ENCODE results near the gene ATG9B.

Gene ATG9B, protein sequence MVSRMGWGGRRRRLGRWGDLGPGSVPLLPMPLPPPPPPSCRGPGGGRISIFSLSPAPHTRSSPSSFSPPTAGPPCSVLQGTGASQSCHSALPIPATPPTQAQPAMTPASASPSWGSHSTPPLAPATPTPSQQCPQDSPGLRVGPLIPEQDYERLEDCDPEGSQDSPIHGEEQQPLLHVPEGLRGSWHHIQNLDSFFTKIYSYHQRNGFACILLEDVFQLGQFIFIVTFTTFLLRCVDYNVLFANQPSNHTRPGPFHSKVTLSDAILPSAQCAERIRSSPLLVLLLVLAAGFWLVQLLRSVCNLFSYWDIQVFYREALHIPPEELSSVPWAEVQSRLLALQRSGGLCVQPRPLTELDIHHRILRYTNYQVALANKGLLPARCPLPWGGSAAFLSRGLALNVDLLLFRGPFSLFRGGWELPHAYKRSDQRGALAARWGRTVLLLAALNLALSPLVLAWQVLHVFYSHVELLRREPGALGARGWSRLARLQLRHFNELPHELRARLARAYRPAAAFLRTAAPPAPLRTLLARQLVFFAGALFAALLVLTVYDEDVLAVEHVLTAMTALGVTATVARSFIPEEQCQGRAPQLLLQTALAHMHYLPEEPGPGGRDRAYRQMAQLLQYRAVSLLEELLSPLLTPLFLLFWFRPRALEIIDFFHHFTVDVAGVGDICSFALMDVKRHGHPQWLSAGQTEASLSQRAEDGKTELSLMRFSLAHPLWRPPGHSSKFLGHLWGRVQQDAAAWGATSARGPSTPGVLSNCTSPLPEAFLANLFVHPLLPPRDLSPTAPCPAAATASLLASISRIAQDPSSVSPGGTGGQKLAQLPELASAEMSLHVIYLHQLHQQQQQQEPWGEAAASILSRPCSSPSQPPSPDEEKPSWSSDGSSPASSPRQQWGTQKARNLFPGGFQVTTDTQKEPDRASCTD

DNA sequence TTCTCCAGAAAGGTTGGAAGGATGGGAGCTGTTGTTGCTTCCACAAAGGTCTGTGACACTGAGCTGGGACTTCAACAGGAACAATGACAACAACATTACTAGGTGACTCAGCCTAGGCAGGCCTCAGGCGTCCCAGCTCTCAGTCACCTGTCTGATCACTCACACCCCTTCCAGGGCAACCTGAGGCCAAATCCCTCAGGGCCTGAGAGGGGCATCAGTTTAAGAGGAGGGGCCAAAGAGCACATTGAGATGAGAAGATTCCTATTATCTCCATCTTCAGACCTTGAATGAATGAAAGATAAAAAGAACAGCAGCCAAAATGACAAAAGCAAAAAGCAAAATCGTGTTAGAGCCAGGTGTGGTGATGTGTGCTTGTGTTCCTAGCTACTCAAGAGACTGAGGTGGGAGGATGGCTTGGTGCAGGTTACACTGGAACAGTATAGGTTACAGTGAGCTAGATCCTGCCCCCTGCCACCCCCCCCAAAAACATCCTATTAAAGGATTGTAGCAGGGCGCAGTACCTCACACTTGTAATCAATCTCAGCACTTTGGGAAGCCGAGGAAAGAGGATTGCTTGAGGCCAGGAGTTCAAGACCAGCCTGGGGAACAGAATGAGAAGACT is at the start of gene ATG9B:
Gene ATG9B (minus strand): TSS at position 60 of the 622 bp plus-strand sequence. CDS start 71 bp downstream, outside the sequence.
- H3K4me3 Mint-ChIP-seq = no peak within 1 kb of the TSS
- peaks cover 4% of the 10 kb centered on the region for H3K36me3 Mint-ChIP-seq
- DNase-seq = no peak
- no peaks in the 10 kb centered on the region for H3K9me3 Mint-ChIP-seq
- no peak within 1 kb of the TSS for H3K27ac Mint-ChIP-seq
- CTCF ChIA-PET = interaction anchor here (1.1 kb wide), 1 partner anchor 62 kb away, joined by 3 read pairs; no protein-coding TSS in a partner anchor
- H3K4me1 Mint-ChIP-seq = peaks cover 31% of the 10 kb centered on the region
- peaks cover 60% of the 10 kb centered on the region for H3K27me3 Mint-ChIP-seq

DNA sequence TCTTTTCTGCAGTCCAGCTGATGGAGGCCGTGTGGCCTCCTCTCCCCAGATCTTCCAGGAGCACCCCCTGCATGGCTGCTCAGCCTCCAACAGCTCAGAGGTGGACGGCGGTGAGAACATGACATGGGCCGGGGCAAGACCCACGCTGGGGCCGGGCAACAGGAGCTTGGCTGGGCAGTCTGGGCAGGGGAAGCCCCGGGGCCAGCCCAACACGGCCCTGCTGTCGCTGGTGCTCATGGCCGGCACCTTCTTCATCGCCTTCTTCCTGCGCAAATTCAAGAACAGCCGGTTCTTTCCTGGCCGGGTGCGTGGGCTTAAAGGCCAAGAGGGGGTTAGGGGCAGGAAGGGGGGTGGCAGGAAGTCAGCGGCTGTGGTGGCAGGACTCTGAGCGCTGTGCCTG is 49.7 kb upstream of the ATG9B start:
- Mint-ChIP-seq H3K36me3 (peaks cover 33% of the 10 kb centered on the region), H3K9me3 (no peaks in the 10 kb centered on the region), H3K27me3 (no peaks in the 10 kb centered on the region), H3K4me1 (peaks cover 9% of the 10 kb centered on the region), H3K27ac (no peak overlapping the region), H3K4me3 (no peak overlapping the region)
- no peak for DNase-seq
- CTCF ChIA-PET = no interaction called here

DNA sequence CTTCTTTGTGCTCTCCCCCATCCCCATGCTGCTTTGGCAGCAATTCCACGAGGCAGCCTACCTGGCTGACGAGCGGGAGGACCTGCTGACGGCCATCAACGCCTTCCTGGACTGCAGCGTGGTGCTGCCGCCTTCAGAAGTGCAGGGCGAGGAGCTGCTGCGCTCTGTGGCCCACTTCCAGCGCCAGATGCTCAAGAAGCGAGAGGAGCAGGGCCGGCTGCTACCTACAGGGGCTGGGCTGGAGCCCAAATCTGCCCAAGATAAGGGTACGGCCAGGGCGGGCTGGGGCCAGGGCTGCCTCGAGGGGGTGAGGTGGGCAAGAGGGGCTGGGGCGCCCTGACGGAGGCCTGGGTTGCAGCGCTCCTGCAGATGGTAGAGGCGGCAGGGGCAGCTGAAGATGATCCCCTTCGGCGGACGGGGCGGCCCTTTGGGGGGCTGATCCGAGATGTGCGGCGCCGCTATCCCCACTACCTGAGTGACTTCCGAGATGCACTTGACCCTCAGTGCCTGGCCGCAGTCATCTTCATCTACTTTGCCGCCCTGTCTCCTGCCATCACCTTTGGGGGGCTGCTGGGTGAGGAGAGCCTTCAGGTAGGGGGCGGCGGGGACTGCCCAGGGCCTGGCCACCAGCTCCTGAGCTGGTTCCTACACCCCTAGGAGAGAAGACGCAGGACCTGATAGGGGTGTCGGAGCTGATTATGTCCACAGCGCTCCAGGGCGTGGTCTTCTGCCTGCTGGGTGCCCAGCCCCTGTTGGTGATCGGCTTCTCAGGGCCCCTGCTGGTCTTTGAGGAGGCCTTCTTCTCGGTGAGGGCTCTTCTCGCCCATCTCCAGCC is 47.0 kb upstream of the ATG9B start:
- no peak overlapping the region for H3K27ac Mint-ChIP-seq
- no peak for DNase-seq
- H3K27me3 Mint-ChIP-seq = no peaks in the 10 kb centered on the region
- no peak overlapping the region for H3K4me3 Mint-ChIP-seq
- no peaks in the 10 kb centered on the region for H3K4me1 Mint-ChIP-seq
- CTCF ChIA-PET = no interaction called here
- peaks cover 34% of the 10 kb centered on the region for H3K36me3 Mint-ChIP-seq
- H3K9me3 Mint-ChIP-seq = no peaks in the 10 kb centered on the region

GRCh38 chr7:151070574-151070960 is 46.3 kb upstream of the ATG9B start:
- no peaks in the 10 kb centered on the region for H3K27me3 Mint-ChIP-seq
- no peak overlapping the region for H3K27ac Mint-ChIP-seq
- DNase-seq = no peak
- H3K9me3 Mint-ChIP-seq = no peaks in the 10 kb centered on the region
- CTCF ChIA-PET = no interaction called here
- H3K36me3 Mint-ChIP-seq = peaks cover 31% of the 10 kb centered on the region
- H3K4me3 Mint-ChIP-seq = no peak overlapping the region
- H3K4me1 Mint-ChIP-seq = no peaks in the 10 kb centered on the region

- Mint-ChIP-seq H3K4me1 (no peaks in the 10 kb centered on the region), H3K4me3 (no peak overlapping the region), H3K27me3 (no peaks in the 10 kb centered on the region), H3K27ac (no peak overlapping the region), H3K9me3 (no peaks in the 10 kb centered on the region), H3K36me3 (peaks cover 28% of the 10 kb centered on the region)
- CTCF ChIA-PET = no interaction called here
- DNase-seq = no peak
Observed at GRCh38 chr7:151069841-151070573, 45.7 kb upstream of the ATG9B start.

- peaks cover 30% of the 10 kb centered on the region for H3K36me3 Mint-ChIP-seq
- H3K4me1 Mint-ChIP-seq = no peaks in the 10 kb centered on the region
- no peak for DNase-seq
- no peak overlapping the region for H3K4me3 Mint-ChIP-seq
- H3K9me3 Mint-ChIP-seq = no peaks in the 10 kb centered on the region
- H3K27ac Mint-ChIP-seq = no peak overlapping the region
- CTCF ChIA-PET = interaction anchor here (0.7 to 1.6 kb wide), 3 partner anchors 15 to 50 kb away, joined by 3 to 5 read pairs (median 3); partner anchors contain the start of gene TMUB1
- no peaks in the 10 kb centered on the region for H3K27me3 Mint-ChIP-seq
Observed at GRCh38 chr7:151068069-151068773, 43.9 kb upstream of the ATG9B start.

GRCh38 chr7:151066273-151066974 is 42.1 kb upstream of the ATG9B start:
- H3K36me3 Mint-ChIP-seq = peaks cover 26% of the 10 kb centered on the region
- H3K27me3 Mint-ChIP-seq = no peaks in the 10 kb centered on the region
- CTCF ChIA-PET = no interaction called here
- H3K27ac Mint-ChIP-seq = no peak overlapping the region
- no peak overlapping the region for H3K4me3 Mint-ChIP-seq
- peaks cover 6% of the 10 kb centered on the region for H3K4me1 Mint-ChIP-seq
- no peak for DNase-seq
- no peaks in the 10 kb centered on the region for H3K9me3 Mint-ChIP-seq

DNA sequence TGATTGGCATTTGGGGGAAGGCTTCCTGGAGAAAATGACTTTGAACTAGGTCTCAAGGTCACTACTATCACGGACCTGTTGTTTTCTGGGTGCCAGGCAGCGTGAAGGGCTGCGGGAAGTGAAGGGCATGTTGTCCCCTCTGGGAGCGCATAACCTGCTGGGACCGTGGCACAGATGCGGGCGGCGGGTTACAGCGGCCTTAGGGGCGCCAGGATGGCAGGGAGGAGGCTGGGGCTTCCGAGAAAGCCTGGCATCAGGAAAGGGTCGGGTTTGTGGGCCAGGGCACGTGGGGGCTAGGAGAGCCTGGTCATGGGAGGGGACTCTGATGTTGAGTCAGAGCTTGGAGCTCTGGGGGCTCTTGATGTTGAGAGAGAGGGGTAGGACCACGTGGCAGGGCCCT is 41.2 kb upstream of the ATG9B start:
- no peak for DNase-seq
- Mint-ChIP-seq H3K27ac (peak overlapping the region; percentile 30), H3K4me3 (no peak overlapping the region), H3K4me1 (peaks cover 15% of the 10 kb centered on the region), H3K9me3 (no peaks in the 10 kb centered on the region), H3K36me3 (peaks cover 24% of the 10 kb centered on the region), H3K27me3 (no peaks in the 10 kb centered on the region)
- CTCF ChIA-PET = no interaction called here

GRCh38 chr7:151064993-151065392 is 40.7 kb upstream of the ATG9B start:
- no peak overlapping the region for H3K4me3 Mint-ChIP-seq
- CTCF ChIA-PET = no interaction called here
- H3K9me3 Mint-ChIP-seq = no peaks in the 10 kb centered on the region
- peaks cover 20% of the 10 kb centered on the region for H3K4me1 Mint-ChIP-seq
- H3K27me3 Mint-ChIP-seq = no peaks in the 10 kb centered on the region
- DNase-seq = no peak
- H3K27ac Mint-ChIP-seq = no peak overlapping the region
- H3K36me3 Mint-ChIP-seq = peaks cover 24% of the 10 kb centered on the region

DNA sequence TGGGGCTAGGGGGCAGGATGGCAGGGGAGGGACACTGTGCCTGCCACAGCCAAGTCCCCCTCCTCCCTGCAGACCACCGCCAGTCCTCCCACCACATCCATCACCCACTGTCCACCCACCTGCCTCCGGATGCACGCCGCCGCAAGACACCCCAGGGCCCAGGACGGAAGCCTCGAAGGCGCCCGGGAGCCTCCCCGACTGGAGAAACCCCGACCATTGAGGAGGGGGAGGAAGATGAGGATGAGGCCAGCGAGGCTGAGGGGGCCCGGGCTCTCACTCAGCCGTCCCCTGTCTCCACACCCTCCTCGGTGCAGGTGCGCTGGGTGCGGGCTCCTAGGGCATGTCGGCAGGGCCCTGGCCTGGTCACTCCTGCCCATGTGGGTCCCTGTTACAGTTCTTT is 40.2 kb upstream of the ATG9B start:
- H3K36me3 Mint-ChIP-seq = peaks cover 24% of the 10 kb centered on the region
- H3K4me1 Mint-ChIP-seq = peaks cover 20% of the 10 kb centered on the region
- H3K4me3 Mint-ChIP-seq = no peak overlapping the region
- DNase-seq = no peak
- CTCF ChIA-PET = no interaction called here
- H3K27ac Mint-ChIP-seq = no peak overlapping the region
- H3K27me3 Mint-ChIP-seq = no peaks in the 10 kb centered on the region
- H3K9me3 Mint-ChIP-seq = no peaks in the 10 kb centered on the region

GRCh38 chr7:151063212-151063561 is 38.9 kb upstream of the ATG9B start:
- Mint-ChIP-seq H3K4me3 (no peak overlapping the region), H3K27me3 (no peaks in the 10 kb centered on the region), H3K9me3 (no peaks in the 10 kb centered on the region), H3K36me3 (peaks cover 19% of the 10 kb centered on the region), H3K4me1 (peaks cover 31% of the 10 kb centered on the region), H3K27ac (no peak overlapping the region)
- CTCF ChIA-PET = interaction anchor here (1.1 kb wide), 1 partner anchor 13 kb away, joined by 3 read pairs; no protein-coding TSS in a partner anchor
- no peak for DNase-seq

GRCh38 chr7:151062399-151063211 is 38.3 kb upstream of the ATG9B start:
- no peak overlapping the region for H3K4me3 Mint-ChIP-seq
- H3K27me3 Mint-ChIP-seq = no peaks in the 10 kb centered on the region
- no peak overlapping the region for H3K27ac Mint-ChIP-seq
- H3K36me3 Mint-ChIP-seq = peaks cover 15% of the 10 kb centered on the region
- CTCF ChIA-PET = interaction anchor here (1.1 kb wide), 1 partner anchor 14 kb away, joined by 3 read pairs; no protein-coding TSS in a partner anchor
- H3K4me1 Mint-ChIP-seq = peaks cover 31% of the 10 kb centered on the region
- DNase-seq = no peak
- H3K9me3 Mint-ChIP-seq = no peaks in the 10 kb centered on the region

Measured in activated naive CD4-positive, alpha-beta T cell treated with anti-CD3 and anti-CD28 coated beads, Interleukin-2, amount 10 ng/mL, durations not matched to agents 7 days and 5 days (primary cell).